K562 (cell line): ENCODE results near the gene ERGIC1. TPM values are rescaled to one million over a fixed set of nuclear protein-coding genes. Genes with fewer than 3 reads are reported as not detected.
A peak's percentile ranks its signal among the peaks of the same experiment; 100 is the strongest.

ENCODE experiments used
- ATAC-seq: fragments of 200-7000 bp; cut with Tn5 transposase; 3 replicates; pipeline ENCODE4 v1.9.1; 2020; ENCODE audit warnings: moderate library complexity
- BruUV-seq: library from RNA; stranded (reverse); fragments of 400-500 nt; replicated peaks from 2 replicates; lab custom pipeline; 2021; lab: Mats Ljungman, UMichigan
- CTCF ChIA-PET: fragments of 300-600 bp; formaldehyde crosslinking; extraction: SDS; loops from one replicate; lab custom pipeline; 2021; ENCODE audit warnings: low intra/inter-chr PET ratio; lab: Yijun Ruan, JAX
- POLR2A ChIA-PET: fragments of 300-600, 350-650 bp; sonication (Branson Sonifier 250); formaldehyde crosslinking; extraction: SDS; loops from one replicate; lab custom pipeline; 2021; ENCODE audit warnings: antibody characterized with exemption, inconsistent platforms; lab: Yijun Ruan, JAX
- DNase-seq, 4 experiments: peaks; one replicate each; pipeline versions ENCODE4 v3.0.0 to v3.0.0-alpha.2; 2011 to 2018; ENCODE audit warnings: low spot score in 3 of 4, mixed read lengths in 3 of 4; ENCODE audit errors: extremely low read depth in 1 of 4
- FAIRE-seq: peaks from 2 replicates; lab custom pipeline; 2011; peaks lifted over from hg19 to GRCh38; lab: Jason Lieb, UNC
- H2AFZ ChIP-seq: 2 replicates; pipeline ENCODE4 v1.6.0; 2011; ENCODE audit warnings: low read depth, low read length, control low read depth, inconsistent platforms
- H3K27ac ChIP-seq: fragments of 200-600 bp; 3 replicates; pipeline ENCODE4 v1.8.0; 2011; ENCODE audit warnings: low read depth, mild to moderate bottlenecking, control low read depth, inconsistent platforms, low read length, moderate library complexity, mixed read lengths; ENCODE audit errors: extremely low read depth
- H3K27me3 ChIP-seq, 2 experiments: fragments of 300-600 bp in 1 of 2; 2 replicates in 1 of 2; 3 replicates in 1 of 2; pipeline versions ENCODE4 v1.6.0 to v1.8.0; 2011; ENCODE audit warnings: inconsistent platforms in 2 of 2, low read length in 2 of 2, mild to moderate bottlenecking in 1 of 2, mixed read lengths in 1 of 2, moderate library complexity in 1 of 2; ENCODE audit not compliant: control insufficient read depth in 2 of 2, insufficient read depth in 2 of 2
- H3K36me3 ChIP-seq: fragments of 300-600 bp; 3 replicates; pipeline ENCODE4 v1.8.0; 2011; ENCODE audit warnings: mild to moderate bottlenecking, low read length, inconsistent platforms; ENCODE audit not compliant: control insufficient read depth, insufficient read depth
- H3K4me1 ChIP-seq, 2 experiments: fragments of 200-600 bp in 1 of 2; replicated peaks in 1 of 2; 2 replicates in 1 of 2; 3 replicates in 1 of 2; pipeline versions ENCODE4 v1.5.1 to v1.8.0; 2011; ENCODE audit warnings: inconsistent platforms in 2 of 2, low read length in 2 of 2, mild to moderate bottlenecking in 1 of 2, mixed read lengths in 1 of 2, moderate library complexity in 1 of 2; ENCODE audit not compliant: control insufficient read depth in 2 of 2, insufficient read depth in 2 of 2
- H3K4me2 ChIP-seq: 2 replicates; pipeline ENCODE4 v1.6.1; 2011; ENCODE audit warnings: low read length, control low read depth, inconsistent platforms, mixed read lengths; ENCODE audit not compliant: insufficient read depth
- H3K4me3 ChIP-seq: fragments of 200-600 bp; sonication (generic), shearing (Covaris generic); 2 replicates; pipeline ENCODE4 v1.5.1; 2016; ENCODE audit warnings: control low read depth, inconsistent platforms
- H3K79me2 ChIP-seq: fragments of 200-600 bp; 3 replicates; pipeline ENCODE4 v1.8.0; 2011; ENCODE audit warnings: low read length, inconsistent platforms; ENCODE audit not compliant: control insufficient read depth, insufficient read depth
- H3K9ac ChIP-seq, 2 experiments: 2 replicates each; pipeline versions ENCODE4 v1.6.0 to v1.6.1; 2011; ENCODE audit warnings: low read depth in 2 of 2, low read length in 2 of 2, control low read depth in 1 of 2, inconsistent platforms in 1 of 2, mild to moderate bottlenecking in 1 of 2, mixed read lengths in 1 of 2; ENCODE audit not compliant: insufficient read depth in 1 of 2
- H3K9me1 ChIP-seq: one replicate; pipeline ENCODE4 v1.6.0; 2011; ENCODE audit warnings: inconsistent platforms, mild to moderate bottlenecking, low read length, moderate library complexity; ENCODE audit not compliant: control insufficient read depth, insufficient read depth
- H3K9me3 ChIP-seq: replicated peaks from 2 replicates; pipeline ENCODE4 v1.5.1; 2011; ENCODE audit warnings: low read depth, low read length, inconsistent platforms; ENCODE audit not compliant: control insufficient read depth, insufficient read depth
- H4K20me1 ChIP-seq: replicated peaks from 2 replicates; pipeline ENCODE4 v1.6.1; 2011; ENCODE audit warnings: low read length, inconsistent platforms, mixed read lengths; ENCODE audit not compliant: control insufficient read depth, insufficient read depth
- EP400 ChIP-seq: fragments of 450-650 bp; IDR thresholded peaks from 2 replicates; pipeline ENCODE4 v1.6.1; 2017; ENCODE audit warnings: antibody characterized with exemption, mild to moderate bottlenecking, moderate library complexity
- FOXK1 ChIP-seq: sonication (generic); formaldehyde crosslinking; IDR thresholded peaks from 2 replicates; pipeline ENCODE4 v1.8.0; 2022; ENCODE audit warnings: missing genetic modification reagents, mild to moderate bottlenecking, borderline replicate concordance
- HMG20A ChIP-seq: fragments of 450-650 bp; formaldehyde crosslinking; conservative IDR thresholded peaks from 2 replicates; pipeline ENCODE4 v1.4.0; 2020; ENCODE audit warnings: mild to moderate bottlenecking, mixed read lengths
- JUN ChIP-seq, 2 experiments: sonication (generic) in 1 of 2; formaldehyde crosslinking in 1 of 2; IDR thresholded peaks; 2 replicates each; pipeline versions ENCODE4 v1.6.1 to v1.8.0; 2012 to 2022; ENCODE audit warnings: borderline replicate concordance in 2 of 2, mild to moderate bottlenecking in 2 of 2, improper control_type of control experiment in 1 of 2, low read depth in 1 of 2, low read length in 1 of 2, missing genetic modification reagents in 1 of 2
- POLR2G ChIP-seq: fragments of 200-400 bp; formaldehyde crosslinking; IDR thresholded peaks from 2 replicates; pipeline ENCODE4 v1.6.1; 2017; ENCODE audit warnings: low read depth, mild to moderate bottlenecking, antibody characterized with exemption, low read length, moderate library complexity
- RREB1 ChIP-seq: fragments of 250-450 bp; sonication (Bioruptor Pico); IDR thresholded peaks from 2 replicates; pipeline ENCODE4 v1.4.0; 2020
- SRSF7 ChIP-seq: fragments of 200-400 bp; formaldehyde crosslinking; optimal IDR thresholded peaks from 2 replicates; pipeline ENCODE3; 2017; ENCODE audit warnings: mild to moderate bottlenecking, low read depth, low read length
- THAP12 ChIP-seq: fragments of 250-450 bp; sonication (Bioruptor Pico); IDR thresholded peaks from 2 replicates; pipeline ENCODE4 v1.9.0; 2021; ENCODE audit warnings: mild to moderate bottlenecking, inconsistent platforms
- ZNF316 ChIP-seq: fragments of 450-650 bp; IDR thresholded peaks from 2 replicates; pipeline ENCODE4 v1.6.1; 2016
- WGBS: fragments of 100-300 bp; shearing (Covaris generic); methylation state at CpG from one replicate; pipeline ENCODE4 v1.1.6; 2016; ENCODE audit warnings: low coverage, mixed read lengths; ENCODE audit not compliant: insufficient coverage; ENCODE audit errors: missing lambda C conversion rate; 5-methylcytosine and 5-hydroxymethylcytosine counted together
- in situ Hi-C: fragments of 300-500 bp; cut with MboI; formaldehyde crosslinking; loops from 4 replicates; pipeline ENCODE4 v1.15.0; 2018; ENCODE audit warnings: inconsistent platforms, mixed read lengths
- intact Hi-C: fragments of 100-400 bp; cut with micrococcal nuclease; formaldehyde crosslinking; loops from 2 replicates; pipeline ENCODE4 v1.14.2; 2022
- polyA plus RNA-seq, 8 experiments: library from polyadenylated mRNA; depleted of rRNA in 4 of 8; stranded (reverse) in 5 of 8; unstranded in 3 of 8; fragments of >200 nt; fragmentation: Nextera tagmentation in 2 of 8; fragmentation: Illumina TruSeq in 1 of 8; extraction: Ambion mirVana in 2 of 8; extraction: Trizol in 1 of 8; gene quantifications; 2 replicates each; pipeline versions ENCODE4 v1.2.1 to v1.2.3, GENCODE V29; 2011 to 2014; ENCODE audit warnings: inconsistent platforms in 1 of 8, missing spikeins in 1 of 8
- total RNA-seq, 7 experiments: library from RNA; depleted of rRNA in 6 of 7; stranded (reverse); fragments of >200 nt in 6 of 7; fragmentation: Illumina TruSeq in 2 of 7; extraction: Trizol in 2 of 7; gene quantifications; 2 replicates each; pipeline versions ENCODE4 v1.2.1 to v1.2.3, GENCODE V29; 2011 to 2021; ENCODE audit warnings: low replicate concordance in 1 of 7

The ERGIC1 gene
- total and polyA plus RNA-seq, 9 of the 15 experiments (the other 6 are each of a cell fraction or from before 2014, with no cell fraction given), result 5.5 to 68.4 (median 36.4) TPM

GRCh38 chr5:172852490-172853354, 18.7 kb downstream of the ERGIC1 start:
- H4K20me1 ChIP-seq, result peaks cover 21% of the 10 kb centered on the region; the same call in 1 of the 2 replicates
- BruUV-seq, result no TSS peak
- no peaks in the 10 kb centered on the region for H3K9me1 ChIP-seq
- DNase-seq (no peak), ATAC-seq (no peak; the same call in 1 of the 3 replicates), FAIRE-seq (no peak)
- peaks cover 0 to 11% of the 10 kb centered on the region in 2 experiments; a peak in 2 of 5 replicates for H3K4me1 ChIP-seq
- no peaks in the 10 kb centered on the region for H3K27me3 ChIP-seq
- H3K36me3 ChIP-seq, result peaks cover 4% of the 10 kb centered on the region; the same call in 2 of the 3 replicates
- no peak overlapping the region for H2AFZ ChIP-seq
- CTCF ChIA-PET, result no interaction called here
- H3K9me3 ChIP-seq, result no peaks in the 10 kb centered on the region
- H3K27ac ChIP-seq, result no peak overlapping the region
- intact Hi-C loops, result no loop called here
- peaks cover 7% of the 10 kb centered on the region; the same call in 1 of the 3 replicates for H3K79me2 ChIP-seq
- TF ChIP-seq EP400 (no peak), RREB1 (CRISPR knock-in tag) (no peak), THAP12 (CRISPR knock-in tag) (no peak), HMG20A (no peak), ZNF316 (no peak), POLR2G (no peak), SRSF7 (no peak), JUN (IDR thresholded peaks at IDR 0.05; ENCODE audit: borderline replicate concordance, low read depth, low read length) (no peak), JUN (CRISPR knock-in tag; IDR thresholded peaks at IDR 0.05; ENCODE audit: borderline replicate concordance) (no peak), FOXK1 (no peak)
- TF ChIP-seq, all 486 proteins: peak for 0
- peak overlapping the region in 1 of 2 experiments; percentile 77; a peak in 1 of 4 replicates for H3K9ac ChIP-seq
- no peak overlapping the region for H3K4me3 ChIP-seq
- POLR2A ChIA-PET, result interaction anchor here (0.6 to 1.4 kb wide), 2 partner anchors 18 to 81 kb away, joined by 3 to 5 read pairs; partner anchors contain the start of gene DUSP1
- in situ Hi-C loops, result no loop called here
- 82% methylated on average over 18 of the region's 18 CpGs for WGBS
- no peak overlapping the region for H3K4me2 ChIP-seq
